HG02610 (cell line): Measurements from ENCODE around the gene IL4.
"Not testable (repeated sequence)": the region's sequence is repeated elsewhere in the genome, so short reads cannot be mapped to it uniquely, and the experiment has no call there.

ENCODE experiments used
- ATAC-seq: cut with Tn5 transposase; IDR thresholded peaks from one replicate; pipeline ENCODE4 v1.9.1; 2021; ENCODE audit warnings: mild to moderate bottlenecking, moderate library complexity; ENCODE audit not compliant: unreplicated experiment

Gene IL4

DNA sequence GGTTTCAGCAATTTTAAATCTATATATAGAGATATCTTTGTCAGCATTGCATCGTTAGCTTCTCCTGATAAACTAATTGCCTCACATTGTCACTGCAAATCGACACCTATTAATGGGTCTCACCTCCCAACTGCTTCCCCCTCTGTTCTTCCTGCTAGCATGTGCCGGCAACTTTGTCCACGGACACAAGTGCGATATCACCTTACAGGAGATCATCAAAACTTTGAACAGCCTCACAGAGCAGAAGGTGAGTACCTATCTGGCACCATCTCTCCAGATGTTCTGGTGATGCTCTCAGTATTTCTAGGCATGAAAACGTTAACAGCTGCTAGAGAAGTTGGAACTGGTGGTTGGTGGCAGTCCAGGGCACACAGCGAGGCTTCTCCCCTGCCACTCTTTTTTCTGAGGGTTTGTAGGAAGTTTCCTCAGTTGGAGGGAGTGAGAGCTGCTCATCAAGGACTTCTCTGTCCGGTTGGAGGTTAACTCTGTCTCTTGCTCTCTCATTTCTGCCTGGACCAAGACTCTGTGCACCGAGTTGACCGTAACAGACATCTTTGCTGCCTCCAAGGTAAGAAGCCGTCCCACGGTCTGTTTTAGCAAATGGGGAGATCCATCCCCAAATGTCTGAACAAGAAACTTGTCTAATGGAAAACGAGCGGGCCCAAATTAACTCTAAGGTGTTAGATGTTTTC, at the start of gene IL4:
Gene IL4 (plus strand): TSS at position 51 of the 692 bp plus-strand sequence. CDS start 62 bp downstream, at position 113.
- peak; percentile 1 for ATAC-seq

DNA sequence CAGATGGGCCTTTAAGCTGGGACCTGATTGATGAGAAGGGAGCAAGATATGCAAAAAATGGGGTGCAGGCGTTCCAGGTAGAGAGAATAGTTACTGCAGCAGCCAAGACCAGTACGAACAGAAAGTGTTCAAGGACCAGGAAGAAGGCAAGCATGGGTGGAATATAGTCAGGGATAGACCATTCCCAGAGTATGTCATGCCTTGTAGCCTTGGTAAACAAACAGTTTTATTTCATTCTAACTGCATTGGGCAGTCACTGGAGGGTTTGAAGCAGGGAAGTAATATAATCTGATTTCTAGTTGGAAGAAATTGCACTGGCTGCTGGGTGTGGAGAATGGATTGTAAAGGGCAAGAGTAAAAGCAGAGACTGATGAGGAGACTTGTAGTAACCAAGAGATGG, 46.3 kb upstream of the IL4 start:
- no peak for ATAC-seq

DNA sequence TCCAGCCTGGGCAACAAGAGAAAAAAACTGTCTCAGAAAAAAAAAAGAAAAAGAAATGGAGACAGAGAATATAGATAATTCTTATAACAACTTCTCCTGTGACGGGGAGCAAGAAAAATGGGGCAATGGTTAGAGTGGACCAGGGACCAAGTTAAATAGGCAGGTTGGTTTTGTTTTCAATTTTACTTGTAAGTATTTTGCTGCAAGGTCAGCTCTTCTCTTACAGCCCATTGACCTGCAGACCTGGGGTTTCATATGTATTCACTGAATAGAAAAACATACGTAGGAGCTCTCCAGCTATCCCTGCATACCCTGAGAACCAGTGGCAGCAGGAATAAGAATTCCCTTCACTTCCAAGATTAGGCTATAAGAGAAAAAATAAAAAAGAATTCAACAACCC, 45.0 kb upstream of the IL4 start:
- no peak for ATAC-seq

DNA sequence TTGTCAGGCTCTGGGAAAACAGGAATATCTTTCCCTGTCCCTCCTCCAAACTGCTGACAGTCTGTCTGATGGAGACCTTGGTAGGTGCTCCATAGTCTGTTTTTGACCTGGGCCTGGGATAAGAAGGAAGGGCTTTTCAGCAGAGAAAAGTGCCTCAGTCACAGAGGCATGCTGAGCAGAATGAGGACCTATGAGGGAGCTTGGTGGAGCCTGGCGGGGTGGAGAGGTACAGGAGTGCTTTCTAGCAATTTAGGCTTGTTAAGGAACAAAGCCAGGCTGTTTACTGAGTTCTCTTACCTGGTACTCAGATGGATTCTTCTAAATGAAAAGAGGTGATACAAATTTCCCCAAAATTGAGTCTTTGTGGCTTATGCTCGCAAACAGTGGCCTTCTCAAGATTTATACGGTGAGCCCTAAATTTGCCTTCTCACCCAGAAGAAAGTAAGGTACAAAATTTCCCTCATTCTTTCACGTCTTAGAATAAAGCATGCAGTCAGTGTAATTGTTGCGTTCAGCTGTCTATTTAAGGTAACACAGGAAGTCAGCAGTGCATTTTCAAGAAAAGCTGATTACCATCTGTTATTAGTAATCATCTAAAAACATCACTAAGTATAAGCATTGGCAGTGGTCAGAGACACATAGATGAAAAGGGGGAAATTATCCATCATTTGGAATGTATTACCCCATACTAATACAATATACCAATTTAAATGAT, 44.4 kb upstream of the IL4 start:
- peak; percentile 74 for ATAC-seq

DNA sequence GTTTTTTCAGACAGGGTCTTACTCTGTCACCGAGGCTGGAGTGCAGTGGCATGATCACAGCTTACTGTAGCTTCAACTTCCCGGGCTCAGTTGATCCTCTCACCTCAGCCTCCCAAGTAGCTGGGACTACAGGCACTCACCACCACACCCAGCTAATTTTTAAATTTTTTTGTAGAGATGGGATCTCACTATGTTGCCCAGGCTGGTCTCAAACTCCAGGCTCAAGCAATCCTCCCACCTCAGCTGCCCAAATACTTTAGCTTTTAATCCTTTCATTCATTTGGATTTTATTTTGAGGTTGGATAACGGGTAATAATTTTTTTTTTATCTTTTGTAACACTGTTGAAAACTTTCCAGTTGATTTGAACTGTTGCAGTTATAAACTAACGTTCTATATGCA, 40.2 kb upstream of the IL4 start:
- not testable (repeated sequence) for ATAC-seq

DNA sequence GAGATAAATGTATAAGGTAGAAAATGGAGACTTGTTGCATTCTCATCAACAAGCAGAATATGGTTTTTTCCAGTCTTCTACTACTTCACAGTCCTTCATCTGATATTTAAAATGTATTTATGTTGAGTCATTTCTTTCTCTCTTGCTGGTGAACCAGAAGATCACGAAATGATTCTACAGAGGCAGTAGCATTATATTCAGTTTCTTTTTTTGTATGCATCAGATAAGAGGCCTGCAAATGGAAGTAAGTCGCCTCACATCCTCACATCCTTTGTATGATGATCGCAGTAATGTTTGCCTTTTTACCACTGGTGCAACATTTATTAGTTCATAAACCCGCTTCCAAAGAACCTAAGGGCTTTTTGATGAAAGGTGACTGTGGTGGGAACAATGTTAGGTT, 37.9 kb upstream of the IL4 start:
- peak; percentile 68 for ATAC-seq

DNA sequence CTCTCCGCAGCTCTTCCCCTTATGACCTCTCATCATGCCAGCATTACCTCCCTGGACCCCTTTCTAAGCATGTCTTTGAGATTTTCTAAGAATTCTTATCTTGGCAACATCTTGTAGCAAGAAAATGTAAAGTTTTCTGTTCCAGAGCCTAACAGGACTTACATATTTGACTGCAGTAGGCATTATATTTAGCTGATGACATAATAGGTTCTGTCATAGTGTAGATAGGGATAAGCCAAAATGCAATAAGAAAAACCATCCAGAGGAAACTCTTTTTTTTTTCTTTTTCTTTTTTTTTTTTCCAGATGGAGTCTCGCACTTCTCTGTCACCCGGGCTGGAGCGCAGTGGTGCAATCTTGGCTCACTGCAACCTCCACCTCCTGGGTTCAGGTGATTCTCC, 36.5 kb upstream of the IL4 start:
- ATAC-seq = no peak

DNA sequence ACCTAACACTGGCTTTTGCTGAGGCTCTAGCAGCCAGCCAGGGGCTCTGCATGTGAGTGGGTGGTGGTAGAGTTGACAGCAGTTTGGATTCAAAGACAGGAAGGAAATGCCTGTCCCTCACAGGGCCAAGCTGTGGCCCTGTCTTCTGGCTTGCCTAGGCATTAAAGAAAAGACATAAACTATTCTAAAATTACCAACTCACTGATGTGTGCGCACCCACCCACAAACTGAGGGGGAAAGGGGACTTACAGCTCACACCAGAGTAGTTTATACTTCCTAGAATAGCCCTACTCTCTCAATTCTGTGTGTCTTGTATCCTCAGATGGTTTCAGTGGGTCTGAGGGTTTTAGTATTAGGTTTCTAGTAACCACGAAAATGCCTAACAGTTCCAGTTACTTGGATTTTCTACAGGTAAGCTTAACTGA, 34.1 kb upstream of the IL4 start:
- peak; percentile 57 for ATAC-seq

DNA sequence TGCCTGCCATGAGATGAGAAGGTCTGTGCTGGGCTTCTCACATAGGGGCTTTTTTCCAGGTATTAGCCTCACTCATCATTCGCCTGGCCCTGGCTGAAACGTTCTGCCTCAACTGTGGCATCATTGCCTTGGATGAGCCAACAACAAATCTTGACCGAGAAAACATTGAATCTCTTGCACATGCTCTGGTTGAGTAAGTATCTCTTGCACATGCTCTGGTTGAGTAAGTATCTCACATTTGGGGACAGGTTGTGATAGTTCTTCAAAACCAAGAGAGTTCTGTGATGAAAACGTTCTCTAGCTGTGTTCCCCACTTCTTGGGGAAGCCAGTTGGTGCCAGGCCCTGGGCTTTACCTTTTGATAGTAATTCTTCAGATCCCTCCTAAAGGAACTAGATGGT, 33.2 kb upstream of the IL4 start:
- peak; percentile 18 for ATAC-seq

DNA sequence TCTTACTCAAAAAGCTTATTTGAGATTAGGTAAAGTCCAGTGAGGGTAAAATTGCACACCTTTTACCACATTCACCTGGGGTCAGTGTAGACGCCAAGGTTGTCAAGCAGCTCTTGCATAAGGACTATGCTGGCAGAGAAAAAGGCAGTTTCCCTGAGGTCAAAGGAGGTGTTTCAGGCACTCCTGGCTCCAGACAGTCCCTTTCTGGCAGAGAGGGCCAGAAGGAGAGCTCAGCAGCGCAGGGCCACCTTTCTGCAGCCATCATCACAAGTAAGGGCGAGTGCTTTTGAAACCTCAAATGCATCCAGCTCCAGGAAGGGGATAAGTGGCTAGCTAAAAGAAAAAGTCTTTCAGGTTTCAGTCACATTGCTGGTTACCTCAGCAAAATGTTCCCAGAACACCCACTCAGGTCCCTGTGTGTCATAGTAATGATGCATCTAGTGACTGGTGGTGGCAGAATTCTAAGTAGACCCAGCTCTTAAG, 32.5 kb upstream of the IL4 start:
- peak; percentile 52 for ATAC-seq

DNA sequence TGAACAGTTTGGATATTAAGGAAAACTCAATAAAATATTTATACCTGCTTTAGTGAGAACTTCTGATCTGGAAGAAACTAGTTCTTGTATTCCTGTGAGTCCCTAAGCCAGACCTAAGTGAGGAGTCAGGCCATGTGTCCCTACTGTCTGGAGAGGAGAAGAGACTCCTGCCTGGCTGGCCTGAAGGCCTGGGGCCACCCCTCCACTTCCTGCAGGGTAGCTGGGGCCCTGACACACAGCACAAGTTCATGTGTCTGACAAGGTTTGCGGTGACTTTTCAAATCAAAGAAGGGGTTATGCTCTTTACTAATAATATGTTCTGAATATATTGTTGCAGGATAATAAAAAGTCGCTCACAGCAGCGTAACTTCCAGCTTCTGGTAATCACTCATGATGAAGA, 31.9 kb upstream of the IL4 start:
- no peak for ATAC-seq

DNA sequence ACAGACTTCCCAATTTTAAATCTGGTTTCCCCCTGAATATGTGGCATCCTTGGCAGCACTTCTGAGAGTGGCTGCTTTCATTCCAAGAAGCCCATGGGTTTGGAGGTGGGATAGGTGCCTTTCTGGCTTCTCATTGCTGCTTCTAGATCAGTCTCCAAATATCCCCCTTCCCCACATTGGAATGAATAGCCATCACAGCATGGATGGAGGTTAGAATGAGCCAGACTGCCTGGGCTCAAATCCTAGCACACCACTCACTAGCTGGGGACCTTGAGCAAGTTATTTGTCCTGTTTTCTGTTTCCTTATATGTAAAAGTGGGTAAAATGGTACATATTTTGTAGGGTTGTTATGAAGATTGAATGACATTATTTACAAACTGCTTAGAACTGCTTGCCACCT, 29.6 kb upstream of the IL4 start:
- no peak for ATAC-seq

DNA sequence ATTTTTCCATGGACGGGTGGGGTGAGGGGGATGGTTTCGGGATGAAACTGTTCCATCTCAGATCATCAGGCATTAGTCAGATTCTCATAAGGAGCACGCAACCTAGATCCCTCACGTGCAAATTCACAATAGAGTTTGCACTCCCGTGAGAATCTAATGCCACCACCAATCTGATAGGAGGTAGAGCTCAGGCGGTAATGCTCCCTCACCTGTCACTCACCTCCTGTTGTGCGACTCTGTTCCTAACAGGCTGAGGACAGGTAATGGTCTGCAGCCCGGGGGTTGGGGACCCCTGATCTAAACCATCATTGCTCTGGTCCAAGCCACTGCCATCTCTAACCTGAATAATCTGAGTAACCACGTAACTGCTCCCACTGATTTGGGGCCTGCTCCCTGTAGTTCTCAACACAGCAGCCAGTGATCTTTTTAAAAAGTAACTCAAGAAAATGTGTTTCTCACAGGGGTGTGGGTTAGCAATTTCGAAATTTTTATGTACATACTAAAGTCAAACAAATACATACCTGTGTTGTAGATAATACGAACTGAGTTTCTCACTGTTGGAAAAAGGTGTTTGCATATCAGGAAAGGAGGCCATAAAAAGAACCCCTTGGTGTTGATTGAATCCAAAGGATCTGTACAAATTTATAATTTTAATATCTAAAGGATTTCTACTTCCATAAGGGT, 27.1 kb upstream of the IL4 start:
- ATAC-seq = no peak

DNA sequence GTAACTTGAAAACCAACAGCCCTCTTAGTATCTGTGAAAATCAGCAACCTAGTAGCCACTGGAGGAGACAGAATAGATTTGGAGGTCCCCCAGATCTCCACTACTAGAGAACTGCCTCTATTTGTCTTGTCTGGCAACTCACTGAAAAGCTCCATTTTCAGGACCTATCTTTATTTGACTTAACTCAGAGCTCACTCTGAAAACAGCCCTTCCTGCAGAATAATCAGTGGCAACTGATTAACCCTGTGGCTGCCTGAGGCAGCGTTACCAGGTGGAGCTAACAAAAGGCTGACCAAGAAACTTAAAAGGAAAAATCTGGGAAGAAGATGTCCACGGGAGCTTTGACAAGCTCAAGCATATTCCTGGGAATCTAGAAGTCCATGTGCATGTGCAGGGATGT, 26.3 kb upstream of the IL4 start:
- no peak for ATAC-seq

DNA sequence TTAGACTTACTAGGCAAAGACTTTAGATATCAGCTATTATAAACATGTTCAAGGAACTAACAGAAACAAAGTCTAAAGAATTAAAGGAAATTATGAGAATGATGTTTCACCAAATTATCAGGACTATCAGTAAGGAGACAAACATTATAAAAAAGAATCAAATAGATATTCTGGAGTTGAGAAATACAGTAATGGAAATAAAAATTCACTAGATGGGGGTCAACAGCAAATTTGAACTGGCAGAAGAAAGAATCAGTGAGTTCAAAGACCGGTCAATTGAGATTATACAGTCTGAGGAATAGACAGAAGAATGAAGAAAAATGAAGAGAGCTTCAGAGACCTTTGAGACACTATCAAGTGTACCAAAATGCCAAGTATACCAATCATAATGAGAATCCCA, 25.4 kb upstream of the IL4 start:
- no peak for ATAC-seq

DNA sequence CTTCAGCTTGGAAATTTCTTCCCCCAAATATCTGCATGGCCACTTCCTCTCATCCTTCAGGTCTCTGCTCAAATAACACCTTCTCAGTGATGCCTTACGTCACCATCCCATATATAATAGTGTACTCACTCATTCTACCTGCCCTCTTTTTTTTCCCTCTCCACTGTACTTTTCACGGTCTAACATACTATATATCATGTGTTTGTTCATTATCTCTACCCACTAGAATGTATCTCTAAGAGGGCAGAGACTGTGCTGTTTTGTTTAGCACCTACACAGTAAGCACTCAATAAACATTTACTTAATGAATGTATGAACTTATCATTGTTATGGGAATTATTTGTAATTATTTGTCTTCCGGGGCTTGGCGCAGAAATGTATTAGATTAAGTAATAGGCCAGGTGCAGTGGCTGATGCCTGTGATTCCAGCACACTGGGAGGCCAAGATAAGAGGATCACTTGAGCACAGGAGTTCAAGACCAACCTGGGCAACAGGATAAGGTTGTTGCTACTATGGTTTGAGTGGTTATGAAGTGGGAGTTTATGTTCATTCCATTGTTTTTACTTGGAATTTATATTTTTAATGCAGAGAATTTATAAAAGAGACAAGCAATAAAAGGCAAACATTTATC, 21.8 kb upstream of the IL4 start:
- no peak for ATAC-seq

DNA sequence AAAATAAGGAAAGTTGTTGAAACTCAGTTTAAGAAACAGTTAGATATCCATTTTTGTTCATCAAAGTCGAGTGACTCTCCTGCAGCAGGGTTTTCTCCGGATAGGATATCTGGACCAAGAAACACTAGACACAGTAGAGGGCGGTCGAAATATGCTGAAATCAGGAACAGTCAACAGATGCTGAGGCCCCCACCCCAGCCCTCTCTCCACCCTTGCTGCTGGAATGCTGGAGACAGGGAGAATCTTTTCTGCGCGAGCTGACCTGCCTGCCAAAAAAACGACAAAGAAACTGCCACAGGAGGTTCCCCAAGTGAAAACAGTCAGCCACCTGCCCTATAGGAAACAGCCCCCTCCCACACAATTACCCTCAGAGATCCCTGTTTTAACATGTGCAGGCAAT, 20.1 kb upstream of the IL4 start:
- ATAC-seq = no peak

DNA sequence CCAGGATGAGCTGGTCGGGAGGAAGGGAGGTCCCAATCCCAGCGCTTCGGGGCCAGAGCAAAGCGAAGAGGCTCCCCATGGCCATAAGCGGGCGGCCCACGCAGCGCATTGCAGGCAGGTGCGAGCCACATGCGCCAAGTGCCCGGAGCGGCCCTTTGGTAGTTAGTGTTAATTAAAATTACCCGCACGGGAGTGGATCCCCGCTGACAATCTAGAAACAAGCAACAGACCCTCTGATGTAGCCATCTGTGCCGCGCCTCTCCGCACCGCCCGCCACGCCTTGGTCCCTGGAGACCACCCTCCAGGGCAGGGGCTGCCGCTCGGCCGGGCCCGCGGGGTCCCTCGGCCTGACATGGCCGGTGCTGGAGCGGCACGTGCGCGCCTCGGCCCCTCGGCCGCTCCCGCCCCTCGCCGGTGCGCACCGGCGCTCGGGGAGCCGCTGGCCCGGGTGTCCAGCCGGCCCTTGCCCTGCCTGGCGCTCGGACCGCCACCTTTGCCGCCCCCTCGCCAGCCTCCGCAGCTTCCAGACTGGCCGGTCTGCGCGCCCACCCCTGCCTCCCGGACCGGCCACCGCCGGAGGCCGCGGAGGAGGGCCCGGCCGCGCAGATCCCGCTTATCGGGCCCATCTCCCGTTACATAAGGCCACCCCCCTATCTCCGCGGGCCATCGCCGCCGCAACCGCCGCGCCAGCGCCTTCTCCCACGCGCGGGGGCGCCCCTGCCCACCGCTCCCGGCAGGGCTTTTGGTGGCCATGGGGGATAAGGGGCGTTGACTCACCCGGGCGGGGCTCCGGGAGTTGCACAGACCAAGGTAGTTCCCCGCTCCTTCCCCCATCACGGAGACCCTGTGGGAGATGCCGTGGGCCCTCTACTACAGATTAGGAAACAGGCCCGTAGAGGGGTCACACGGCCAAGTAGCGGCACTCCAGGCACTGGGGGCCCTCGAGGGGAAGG, 17.7 kb upstream of the IL4 start:
- no peak for ATAC-seq

DNA sequence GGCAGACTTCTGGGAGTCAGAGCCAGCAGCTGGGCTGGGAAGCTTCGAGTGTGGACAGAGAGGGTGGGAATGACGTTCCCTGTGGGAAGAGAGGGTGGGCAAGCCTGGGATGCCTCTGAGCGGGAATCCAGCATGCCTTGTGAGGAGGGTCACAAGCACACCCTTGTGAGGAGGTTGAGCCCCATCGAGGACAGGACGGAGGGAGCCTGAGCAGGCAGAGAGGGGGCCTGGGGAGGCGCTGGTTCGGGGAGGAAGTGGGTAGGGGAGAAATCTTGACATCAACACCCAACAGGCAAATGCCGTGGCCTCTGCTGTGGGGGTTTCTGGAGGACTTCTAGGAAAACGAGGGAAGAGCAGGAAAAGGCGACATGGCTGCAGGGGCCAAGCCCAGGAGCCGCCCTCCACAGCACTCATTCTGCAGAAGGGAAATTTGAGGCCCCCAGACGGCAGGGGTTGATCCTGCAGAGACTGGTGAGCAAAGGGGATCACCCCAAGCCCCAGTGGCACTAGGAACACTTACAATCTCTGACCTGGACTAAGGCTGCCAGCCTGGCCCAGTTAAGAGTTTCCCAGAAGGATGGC, 16.9 kb upstream of the IL4 start:
- no peak for ATAC-seq
